Measurements from ENCODE around the gene ZNF273.
A peak's percentile ranks its signal among the peaks of the same experiment; 100 is the strongest.
"Not testable (repeated sequence)": the region's sequence is repeated elsewhere in the genome, so short reads cannot be mapped to it uniquely, and the experiment has no call there.

ZNF273 gene

DNA sequence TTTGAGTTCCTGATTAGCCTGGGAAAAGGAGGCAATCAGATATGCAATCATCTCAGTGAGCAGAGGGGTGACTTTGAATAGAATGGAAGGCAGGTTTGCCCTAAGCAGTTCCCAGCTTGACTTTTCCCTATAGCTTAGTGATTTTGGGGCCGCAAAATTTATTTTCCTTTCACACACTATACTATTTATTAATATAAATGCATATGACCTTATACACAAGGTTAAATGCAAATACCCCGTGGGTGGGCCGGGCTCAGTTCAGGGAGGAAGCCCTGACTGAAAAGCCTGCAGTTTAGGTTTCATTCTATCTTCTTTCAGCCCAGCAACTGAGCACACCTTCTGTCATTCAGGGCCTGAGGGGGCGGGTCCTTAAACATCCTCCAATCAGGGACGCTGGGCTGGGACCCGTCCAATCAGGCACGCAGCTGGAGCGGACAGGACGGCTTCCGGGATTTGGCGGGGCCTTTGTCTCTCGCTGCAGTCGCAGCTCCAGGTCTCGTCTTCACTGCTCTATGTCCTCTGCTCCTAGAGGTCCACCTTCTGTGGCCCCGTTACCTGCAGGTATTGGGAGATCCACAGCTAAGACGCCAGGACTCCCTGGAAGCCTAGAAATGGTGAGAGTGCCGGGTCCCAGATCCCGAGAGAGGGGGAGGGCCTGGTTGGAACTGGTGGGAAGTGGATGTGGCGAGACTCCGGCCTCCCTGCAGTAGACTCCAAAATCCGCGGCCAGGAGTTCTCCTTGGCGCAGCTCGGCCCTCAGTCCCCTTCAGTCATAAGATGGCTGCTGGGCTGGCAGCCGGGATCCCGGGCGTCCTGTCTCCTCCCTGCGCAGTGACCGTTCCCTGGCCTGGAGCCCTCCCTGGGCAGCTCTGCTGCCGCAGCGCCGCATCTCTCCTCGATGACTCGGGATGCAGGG is at the start of gene ZNF273:
TSS of gene ZNF273 (plus strand) at position 468 of the 916 bp plus-strand sequence. CDS start at position 513, 45 bp downstream.
- TF ChIP-seq, protein P1, sequence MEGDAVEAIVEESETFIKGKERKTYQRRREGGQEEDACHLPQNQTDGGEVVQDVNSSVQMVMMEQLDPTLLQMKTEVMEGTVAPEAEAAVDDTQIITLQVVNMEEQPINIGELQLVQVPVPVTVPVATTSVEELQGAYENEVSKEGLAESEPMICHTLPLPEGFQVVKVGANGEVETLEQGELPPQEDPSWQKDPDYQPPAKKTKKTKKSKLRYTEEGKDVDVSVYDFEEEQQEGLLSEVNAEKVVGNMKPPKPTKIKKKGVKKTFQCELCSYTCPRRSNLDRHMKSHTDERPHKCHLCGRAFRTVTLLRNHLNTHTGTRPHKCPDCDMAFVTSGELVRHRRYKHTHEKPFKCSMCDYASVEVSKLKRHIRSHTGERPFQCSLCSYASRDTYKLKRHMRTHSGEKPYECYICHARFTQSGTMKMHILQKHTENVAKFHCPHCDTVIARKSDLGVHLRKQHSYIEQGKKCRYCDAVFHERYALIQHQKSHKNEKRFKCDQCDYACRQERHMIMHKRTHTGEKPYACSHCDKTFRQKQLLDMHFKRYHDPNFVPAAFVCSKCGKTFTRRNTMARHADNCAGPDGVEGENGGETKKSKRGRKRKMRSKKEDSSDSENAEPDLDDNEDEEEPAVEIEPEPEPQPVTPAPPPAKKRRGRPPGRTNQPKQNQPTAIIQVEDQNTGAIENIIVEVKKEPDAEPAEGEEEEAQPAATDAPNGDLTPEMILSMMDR (IDR thresholded peaks at IDR 0.05; ENCODE audit: low read depth, low read length, missing control alignments), result no peak
- DNase-seq (ENCODE audit: low read depth), result peak; percentile 75
- peak within 1 kb of the TSS; percentile 64 for H3K4me3 ChIP-seq (ENCODE audit: low read depth, low read length)
- in situ Hi-C loops (cut with HindIII; ENCODE audit: low sequenced_read_pairs), result no loop called here

DNA sequence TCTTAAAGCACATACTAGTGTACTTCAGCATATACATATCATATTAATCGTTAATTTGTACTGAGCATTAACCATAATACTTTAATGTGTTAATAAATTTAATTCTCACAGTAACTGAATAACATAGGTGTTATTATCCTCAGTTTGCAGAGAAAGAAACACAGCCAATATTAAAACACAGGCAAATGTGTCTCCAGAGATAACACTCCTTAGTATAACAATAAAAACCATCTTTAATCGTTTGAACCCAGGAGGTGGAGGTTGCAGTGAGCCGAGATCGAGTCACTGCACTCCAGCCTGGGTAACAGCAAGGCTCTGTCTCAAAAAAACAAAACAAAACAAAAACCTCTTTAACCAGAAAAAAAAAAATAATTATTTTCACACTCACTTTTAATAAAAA is 49.4 kb upstream of the ZNF273 start:
- TF ChIP-seq, protein P1 (IDR thresholded peaks at IDR 0.05; ENCODE audit: low read depth, low read length, missing control alignments), result no peak
- H3K4me3 ChIP-seq (ENCODE audit: low read depth, low read length), result no peak overlapping the region
- in situ Hi-C loops (cut with HindIII; ENCODE audit: low sequenced_read_pairs), result no loop called here
- no peak for DNase-seq (ENCODE audit: low read depth)

DNA sequence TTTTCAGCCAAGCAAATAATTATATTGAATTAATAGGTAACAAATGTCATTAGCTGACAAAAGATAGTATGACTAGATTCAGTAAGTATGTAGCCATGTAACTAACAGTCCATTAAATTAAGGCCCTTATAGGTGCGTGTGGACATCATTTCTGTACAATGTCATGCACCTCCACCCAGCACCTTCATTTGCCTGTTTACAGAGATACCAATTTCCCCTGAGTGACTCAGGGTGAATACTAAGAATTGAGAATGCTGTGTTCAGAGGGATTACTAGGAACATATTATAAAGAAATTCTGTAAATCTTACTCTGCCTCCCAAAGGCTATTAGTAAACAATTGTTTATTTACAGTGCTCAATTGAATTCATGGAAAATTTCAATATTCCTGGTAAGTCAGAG is 48.1 kb upstream of the ZNF273 start:
- TF ChIP-seq, protein P1 (IDR thresholded peaks at IDR 0.05; ENCODE audit: low read depth, low read length, missing control alignments), result no peak
- no peak overlapping the region for H3K4me3 ChIP-seq (ENCODE audit: low read depth, low read length)
- in situ Hi-C loops (cut with HindIII; ENCODE audit: low sequenced_read_pairs), result no loop called here
- no peak for DNase-seq (ENCODE audit: low read depth)

GRCh38 chr7:64863021-64863420 is 40.1 kb upstream of the ZNF273 start:
- TF ChIP-seq, protein P1 (IDR thresholded peaks at IDR 0.05; ENCODE audit: low read depth, low read length, missing control alignments), result no peak

GRCh38 chr7:64863530-64863929 is 39.5 kb upstream of the ZNF273 start:
- in situ Hi-C loops (cut with HindIII; ENCODE audit: low sequenced_read_pairs); DNase-seq (ENCODE audit: low read depth): not testable (repeated sequence)

More at GRCh38 chr7:64863021-64863420, 40.1 kb upstream of the ZNF273 start:
- in situ Hi-C loops (cut with HindIII; ENCODE audit: low sequenced_read_pairs), result no loop called here
- no peak for DNase-seq (ENCODE audit: low read depth)
- no peak overlapping the region for H3K4me3 ChIP-seq (ENCODE audit: low read depth, low read length)

GRCh38 chr7:64863969-64864368 is 39.1 kb upstream of the ZNF273 start:
- TF ChIP-seq, protein P1 (IDR thresholded peaks at IDR 0.05; ENCODE audit: low read depth, low read length, missing control alignments), result no peak
- in situ Hi-C loops (cut with HindIII; ENCODE audit: low sequenced_read_pairs), result no loop called here
- no peak for DNase-seq (ENCODE audit: low read depth)
- H3K4me3 ChIP-seq (ENCODE audit: low read depth, low read length), result no peak overlapping the region

More at GRCh38 chr7:64863530-64863929, 39.5 kb upstream of the ZNF273 start:
- not testable (repeated sequence) for H3K4me3 ChIP-seq (ENCODE audit: low read depth, low read length)

DNA sequence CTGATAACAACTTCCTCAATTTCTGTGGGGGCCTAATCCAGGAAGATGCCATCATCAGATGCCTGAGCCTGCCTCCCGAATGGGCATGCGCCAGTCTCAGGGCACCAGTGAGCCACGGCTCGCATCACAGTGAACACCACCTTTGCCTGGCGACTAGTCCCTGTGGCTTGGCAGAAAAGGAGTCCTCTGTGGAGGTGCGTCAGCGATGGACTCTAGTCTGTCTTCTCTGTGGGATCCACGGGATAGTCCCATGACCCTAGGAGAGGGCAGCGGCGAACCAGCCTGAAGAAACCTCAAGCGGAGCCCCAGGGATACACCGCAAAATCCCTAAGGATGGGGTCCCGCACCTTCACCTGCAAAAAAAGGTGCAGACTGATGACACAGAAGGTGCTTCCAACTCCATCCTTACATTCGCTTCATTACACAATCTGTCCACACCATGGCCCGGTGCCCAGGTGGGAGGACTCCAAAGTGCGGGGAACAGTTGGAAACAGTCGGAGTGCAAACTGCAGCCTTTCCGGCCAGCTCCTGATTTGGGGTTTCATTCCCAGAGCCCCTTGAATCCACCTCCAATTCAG is 35.1 kb upstream of the ZNF273 start:
- no peak for DNase-seq (ENCODE audit: low read depth)
- H3K4me3 ChIP-seq (ENCODE audit: low read depth, low read length), result no peak overlapping the region
- in situ Hi-C loops (cut with HindIII; ENCODE audit: low sequenced_read_pairs), result no loop called here
- TF ChIP-seq, protein P1 (IDR thresholded peaks at IDR 0.05; ENCODE audit: low read depth, low read length, missing control alignments), result no peak
